GM12878 (cell line): ENCODE results near the gene ISG20L2. TPM values are rescaled to one million over a fixed set of nuclear protein-coding genes. Genes with fewer than 3 reads are reported as not detected.

Experiments
- ATAC-seq: fragments of 200-7000 bp; cut with Tn5 transposase; 3 replicates; pipeline ENCODE4 v1.9.1; 2020; ENCODE audit warnings: mild to moderate bottlenecking, moderate library complexity
- BruUV-seq: library from RNA; stranded (reverse); fragments of 400-500 nt; replicated peaks from 2 replicates; lab custom pipeline; 2021; lab: Mats Ljungman, UMichigan
- CTCF ChIA-PET: fragments of 300-600 bp; sonication (Branson Sonifier 250); formaldehyde crosslinking; extraction: SDS; loops from one replicate; lab custom pipeline; 2021; ENCODE audit warnings: inconsistent platforms; lab: Yijun Ruan, JAX
- POLR2A ChIA-PET: fragments of 350-600 bp; formaldehyde crosslinking; extraction: SDS; loops from one replicate; lab custom pipeline; 2021; ENCODE audit warnings: inconsistent platforms; lab: Charles Lee
- RAD21 ChIA-PET: fragments of 300-600 bp; sonication (Branson Sonifier 250); formaldehyde crosslinking; loops from one replicate; lab custom pipeline; 2023; ENCODE audit warnings: antibody characterized with exemption; ENCODE audit not compliant: unreplicated experiment; lab: Charles Lee
- SMC1A ChIA-PET: fragments of 300-600 bp; sonication (Branson Sonifier 250); formaldehyde crosslinking; loops from one replicate; lab custom pipeline; 2023; ENCODE audit not compliant: unreplicated experiment, uncharacterized antibody; lab: Charles Lee
- DNase-seq: peaks from one replicate; pipeline ENCODE4 v3.0.0-alpha.2; 2011; ENCODE audit warnings: low read depth, low spot score
- FAIRE-seq: peaks from 3 replicates; lab custom pipeline; 2011; peaks lifted over from hg19 to GRCh38; lab: Jason Lieb, UNC
- H2AFZ ChIP-seq: 2 replicates; pipeline ENCODE4 v1.6.0; 2011; ENCODE audit warnings: low read depth, low read length, control low read depth; ENCODE audit not compliant: control insufficient read depth
- H3K27ac ChIP-seq: 2 replicates; pipeline ENCODE4 v1.5.1; 2011; ENCODE audit warnings: control low read depth; ENCODE audit not compliant: control insufficient read depth, insufficient read depth
- H3K27me3 ChIP-seq, 2 experiments: replicated peaks in 1 of 2; 2 replicates each; pipeline versions ENCODE4 v1.6.0 to v1.6.1; 2011; ENCODE audit warnings: low read length in 1 of 2; ENCODE audit not compliant: control insufficient read depth in 2 of 2, insufficient read depth in 2 of 2
- H3K36me3 ChIP-seq, 2 experiments: 2 replicates each; pipeline ENCODE4 v1.5.1; 2011; ENCODE audit warnings: low read length in 1 of 2; ENCODE audit not compliant: control insufficient read depth in 2 of 2, insufficient read depth in 2 of 2
- H3K4me1 ChIP-seq: 2 replicates; pipeline ENCODE4 v1.6.1; 2011; ENCODE audit warnings: mild to moderate bottlenecking, low read length, moderate library complexity, mixed read lengths; ENCODE audit not compliant: control insufficient read depth, insufficient read depth
- H3K4me2 ChIP-seq: 2 replicates; pipeline ENCODE4 v1.6.0; 2011; ENCODE audit warnings: control low read depth; ENCODE audit not compliant: control insufficient read depth, insufficient read depth
- H3K4me3 ChIP-seq: fragments of 200-600 bp; sonication (generic); 2 replicates; pipeline ENCODE4 v1.5.1; 2016
- H3K79me2 ChIP-seq: 2 replicates; pipeline ENCODE4 v1.6.0; 2011; ENCODE audit warnings: low read length; ENCODE audit not compliant: control insufficient read depth, insufficient read depth
- H3K9ac ChIP-seq: 2 replicates; pipeline ENCODE4 v1.8.0; 2011; ENCODE audit warnings: low read length, control low read depth, mixed read lengths; ENCODE audit not compliant: control insufficient read depth, insufficient read depth
- H3K9me3 ChIP-seq: replicated peaks from 3 replicates; pipeline ENCODE4 v1.5.1; 2011; ENCODE audit warnings: mild to moderate bottlenecking, low read length; ENCODE audit not compliant: control insufficient read depth, insufficient read depth
- H4K20me1 ChIP-seq: 2 replicates; pipeline ENCODE4 v1.6.0; 2011; ENCODE audit not compliant: control insufficient read depth, insufficient read depth
- BCL11A ChIP-seq: IDR thresholded peaks from 2 replicates; pipeline ENCODE4 v1.6.1; 2011; ENCODE audit warnings: low read depth, low read length
- BRCA1 ChIP-seq: IDR thresholded peaks from 2 replicates; pipeline ENCODE4 v1.6.1; 2011; ENCODE audit warnings: low read depth, low read length, improper control_type of control experiment
- MTA3 ChIP-seq: IDR thresholded peaks from 2 replicates; pipeline ENCODE4 v1.6.1; 2012; ENCODE audit warnings: low read length, inconsistent platforms, borderline replicate concordance
- MYC ChIP-seq: IDR thresholded peaks from 2 replicates; pipeline ENCODE4 v1.6.1; 2011; ENCODE audit warnings: mild to moderate bottlenecking, low read length, moderate library complexity, inconsistent platforms; ENCODE audit not compliant: insufficient read depth, insufficient replicate concordance, insufficient read length, severe bottlenecking
- NFYA ChIP-seq: IDR thresholded peaks from 2 replicates; pipeline ENCODE4 v1.6.1; 2011; ENCODE audit warnings: low read depth, mild to moderate bottlenecking, low read length, improper control_type of control experiment, borderline replicate concordance
- RUNX3 ChIP-seq: IDR thresholded peaks from 2 replicates; pipeline ENCODE4 v1.6.1; 2012; ENCODE audit warnings: low read length, inconsistent platforms
- SPI1 ChIP-seq: IDR thresholded peaks from 2 replicates; pipeline ENCODE4 v1.6.1; 2011; ENCODE audit warnings: low read depth, mild to moderate bottlenecking, low read length, moderate library complexity, borderline replicate concordance; ENCODE audit not compliant: insufficient read depth
- ZNF207 ChIP-seq: fragments of 450-650 bp; IDR thresholded peaks from 2 replicates; pipeline ENCODE4 v1.6.1; 2014; ENCODE audit warnings: antibody characterized with exemption, mild to moderate bottlenecking, borderline replicate concordance
- WGBS: methylation state at CpG from one replicate; pipeline ENCODE4 v1.1.6; 2016; ENCODE audit warnings: low lambda C conversion rate; ENCODE audit not compliant: insufficient replicate concordance, insufficient coverage; ENCODE audit errors: missing lambda C conversion rate; 5-methylcytosine and 5-hydroxymethylcytosine counted together
- in situ Hi-C: fragments of 300-500 bp; cut with MboI; formaldehyde crosslinking; loops from 9 replicates; pipeline ENCODE4 v1.14.3; 2018; ENCODE audit warnings: mixed read lengths
- intact Hi-C: fragments of 100-400 bp; cut with micrococcal nuclease; formaldehyde crosslinking; loops from one replicate; pipeline ENCODE4 v1.14.2; 2022; ENCODE audit not compliant: unreplicated experiment
- polyA plus RNA-seq, 11 experiments: library from polyadenylated mRNA; depleted of rRNA in 4 of 11; unstranded in 6 of 11; stranded (reverse) in 5 of 11; fragments of >200 nt; fragmentation: Nextera tagmentation in 4 of 11; fragmentation: Illumina TruSeq in 1 of 11; extraction: Ambion mirVana in 4 of 11; extraction: Trizol in 1 of 11; gene quantifications; 1 replicate in 1 of 11; 2 replicates in 10 of 11; pipeline versions ENCODE4 v1.2.1 to v1.2.3, GENCODE V29; 2011 to 2016; ENCODE audit warnings: inconsistent platforms in 2 of 11, missing spikeins in 2 of 11, low read depth in 1 of 11
- total RNA-seq, 4 experiments: library from RNA; depleted of rRNA in 3 of 4; stranded (reverse); fragments of >200 nt in 3 of 4; fragmentation: Illumina TruSeq in 1 of 4; extraction: Trizol in 1 of 4; gene quantifications; 2 replicates each; pipeline versions ENCODE4 v1.2.1 to v1.2.3, GENCODE V29; 2013 to 2021
- TF ChIP-seq, protein P1 (sequence below): fragments of 450-650 bp; IDR thresholded peaks from 2 replicates; pipeline ENCODE4 v1.6.1; 2016; ENCODE audit warnings: mild to moderate bottlenecking
- TF ChIP-seq, protein P2 (sequence below): IDR thresholded peaks from 2 replicates; pipeline ENCODE4 v1.6.1; 2011; ENCODE audit warnings: borderline replicate concordance, low read depth, mild to moderate bottlenecking, moderate library complexity, mixed read lengths, low read length; ENCODE audit not compliant: insufficient read depth; ENCODE audit errors: extremely low read length
- TF ChIP-seq, protein P3 (sequence below): fragments of 450-650 bp; IDR thresholded peaks from 2 replicates; pipeline ENCODE4 v1.6.1; 2017; ENCODE audit warnings: mild to moderate bottlenecking, moderate library complexity
- TF ChIP-seq, protein P4 (sequence below): fragments of 150-350 bp; IDR thresholded peaks from 2 replicates; pipeline ENCODE4 v1.6.1; 2016; ENCODE audit warnings: low read depth, low read length

Gene ISG20L2
- total and polyA plus RNA-seq, 10 of the 15 experiments (the other 5 are each of a cell fraction or from before 2014, with no cell fraction given): 16.4 to 111 (median 48.0) TPM

DNA sequence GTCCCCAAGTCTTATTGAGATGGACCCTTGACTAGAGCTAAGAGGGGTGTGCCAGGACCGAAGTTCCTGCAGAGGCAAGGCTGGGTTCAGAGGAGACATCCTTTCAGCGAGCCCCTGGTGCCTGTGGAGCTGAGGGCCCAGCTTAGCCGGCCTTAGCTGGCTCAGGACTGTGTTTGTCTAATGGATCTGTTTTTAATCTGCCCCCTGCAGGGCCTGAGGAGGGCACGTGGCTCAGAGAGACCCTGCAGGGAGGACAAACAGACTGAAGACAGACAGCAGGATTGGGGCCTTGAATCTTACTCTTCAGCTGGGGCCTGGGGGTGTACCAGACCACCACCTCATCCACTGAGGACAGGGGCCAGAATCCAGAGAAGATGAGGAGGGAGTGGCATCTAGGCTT lies 24.8 kb downstream of the ISG20L2 start:
- Histone ChIP-seq H3K27ac (no peak overlapping the region), H3K4me1 (peaks cover 6% of the 10 kb centered on the region), H3K36me3 (no peaks in the 10 kb centered on the region), H3K9me3 (no peaks in the 10 kb centered on the region), H3K27me3 (peaks cover 10 to 15% of the 10 kb centered on the region in 2 experiments), H3K9ac (no peak overlapping the region), H3K4me3 (no peak overlapping the region), H3K79me2 (no peaks in the 10 kb centered on the region), H2AFZ (no peak overlapping the region), H4K20me1 (no peaks in the 10 kb centered on the region; the same call in 1 of the 2 replicates), H3K4me2 (no peak overlapping the region)
- ATAC-seq (no peak), DNase-seq (no peak), FAIRE-seq (no peak)
- in situ Hi-C loops: no loop called here
- intact Hi-C loops: no loop called here
- ChIA-PET SMC1A (interaction anchor here (1.0 to 1.1 kb wide), 3 partner anchors 14 to 18 kb away, joined by 3 to 6 read pairs (median 3); no protein-coding TSS in a partner anchor), CTCF (interaction anchor here (1.4 to 9.5 kb wide), 4 partner anchors 9 to 43 kb away, joined by 3 to 157 read pairs (median 8); no protein-coding TSS in a partner anchor), RAD21 (interaction anchor here (1.4 to 1.7 kb wide), 2 partner anchors 14 to 22 kb away, joined by 3 to 5 read pairs; no protein-coding TSS in a partner anchor), POLR2A (interaction anchor here (0.5 to 0.6 kb wide), 2 partner anchors 10 to 122 kb away, joined by 3 to 4 read pairs; no protein-coding TSS in a partner anchor)
- no TSS peak for BruUV-seq
- WGBS: 23% methylated on average over 4 of the region's 4 CpGs
- TF ChIP-seq BRCA1: no peak
- no peak for TF ChIP-seq NFYA
- TF ChIP-seq, protein P1, sequence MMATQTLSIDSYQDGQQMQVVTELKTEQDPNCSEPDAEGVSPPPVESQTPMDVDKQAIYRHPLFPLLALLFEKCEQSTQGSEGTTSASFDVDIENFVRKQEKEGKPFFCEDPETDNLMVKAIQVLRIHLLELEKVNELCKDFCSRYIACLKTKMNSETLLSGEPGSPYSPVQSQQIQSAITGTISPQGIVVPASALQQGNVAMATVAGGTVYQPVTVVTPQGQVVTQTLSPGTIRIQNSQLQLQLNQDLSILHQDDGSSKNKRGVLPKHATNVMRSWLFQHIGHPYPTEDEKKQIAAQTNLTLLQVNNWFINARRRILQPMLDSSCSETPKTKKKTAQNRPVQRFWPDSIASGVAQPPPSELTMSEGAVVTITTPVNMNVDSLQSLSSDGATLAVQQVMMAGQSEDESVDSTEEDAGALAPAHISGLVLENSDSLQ: no peak
- TF ChIP-seq BCL11A: no peak
- no peak for TF ChIP-seq SPI1
- TF ChIP-seq, protein P2, sequence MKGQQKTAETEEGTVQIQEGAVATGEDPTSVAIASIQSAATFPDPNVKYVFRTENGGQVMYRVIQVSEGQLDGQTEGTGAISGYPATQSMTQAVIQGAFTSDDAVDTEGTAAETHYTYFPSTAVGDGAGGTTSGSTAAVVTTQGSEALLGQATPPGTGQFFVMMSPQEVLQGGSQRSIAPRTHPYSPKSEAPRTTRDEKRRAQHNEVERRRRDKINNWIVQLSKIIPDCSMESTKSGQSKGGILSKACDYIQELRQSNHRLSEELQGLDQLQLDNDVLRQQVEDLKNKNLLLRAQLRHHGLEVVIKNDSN: no peak
- TF ChIP-seq MYC: no peak
- no peak for TF ChIP-seq RUNX3
- TF ChIP-seq ZNF207: no peak
- TF ChIP-seq, protein P3, sequence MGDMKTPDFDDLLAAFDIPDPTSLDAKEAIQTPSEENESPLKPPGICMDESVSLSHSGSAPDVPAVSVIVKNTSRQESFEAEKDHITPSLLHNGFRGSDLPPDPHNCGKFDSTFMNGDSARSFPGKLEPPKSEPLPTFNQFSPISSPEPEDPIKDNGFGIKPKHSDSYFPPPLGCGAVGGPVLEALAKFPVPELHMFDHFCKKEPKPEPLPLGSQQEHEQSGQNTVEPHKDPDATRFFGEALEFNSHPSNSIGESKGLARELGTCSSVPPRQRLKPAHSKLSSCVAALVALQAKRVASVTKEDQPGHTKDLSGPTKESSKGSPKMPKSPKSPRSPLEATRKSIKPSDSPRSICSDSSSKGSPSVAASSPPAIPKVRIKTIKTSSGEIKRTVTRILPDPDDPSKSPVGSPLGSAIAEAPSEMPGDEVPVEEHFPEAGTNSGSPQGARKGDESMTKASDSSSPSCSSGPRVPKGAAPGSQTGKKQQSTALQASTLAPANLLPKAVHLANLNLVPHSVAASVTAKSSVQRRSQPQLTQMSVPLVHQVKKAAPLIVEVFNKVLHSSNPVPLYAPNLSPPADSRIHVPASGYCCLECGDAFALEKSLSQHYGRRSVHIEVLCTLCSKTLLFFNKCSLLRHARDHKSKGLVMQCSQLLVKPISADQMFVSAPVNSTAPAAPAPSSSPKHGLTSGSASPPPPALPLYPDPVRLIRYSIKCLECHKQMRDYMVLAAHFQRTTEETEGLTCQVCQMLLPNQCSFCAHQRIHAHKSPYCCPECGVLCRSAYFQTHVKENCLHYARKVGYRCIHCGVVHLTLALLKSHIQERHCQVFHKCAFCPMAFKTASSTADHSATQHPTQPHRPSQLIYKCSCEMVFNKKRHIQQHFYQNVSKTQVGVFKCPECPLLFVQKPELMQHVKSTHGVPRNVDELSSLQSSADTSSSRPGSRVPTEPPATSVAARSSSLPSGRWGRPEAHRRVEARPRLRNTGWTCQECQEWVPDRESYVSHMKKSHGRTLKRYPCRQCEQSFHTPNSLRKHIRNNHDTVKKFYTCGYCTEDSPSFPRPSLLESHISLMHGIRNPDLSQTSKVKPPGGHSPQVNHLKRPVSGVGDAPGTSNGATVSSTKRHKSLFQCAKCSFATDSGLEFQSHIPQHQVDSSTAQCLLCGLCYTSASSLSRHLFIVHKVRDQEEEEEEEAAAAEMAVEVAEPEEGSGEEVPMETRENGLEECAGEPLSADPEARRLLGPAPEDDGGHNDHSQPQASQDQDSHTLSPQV: no peak
- no peak for TF ChIP-seq MTA3
- TF ChIP-seq, protein P4, sequence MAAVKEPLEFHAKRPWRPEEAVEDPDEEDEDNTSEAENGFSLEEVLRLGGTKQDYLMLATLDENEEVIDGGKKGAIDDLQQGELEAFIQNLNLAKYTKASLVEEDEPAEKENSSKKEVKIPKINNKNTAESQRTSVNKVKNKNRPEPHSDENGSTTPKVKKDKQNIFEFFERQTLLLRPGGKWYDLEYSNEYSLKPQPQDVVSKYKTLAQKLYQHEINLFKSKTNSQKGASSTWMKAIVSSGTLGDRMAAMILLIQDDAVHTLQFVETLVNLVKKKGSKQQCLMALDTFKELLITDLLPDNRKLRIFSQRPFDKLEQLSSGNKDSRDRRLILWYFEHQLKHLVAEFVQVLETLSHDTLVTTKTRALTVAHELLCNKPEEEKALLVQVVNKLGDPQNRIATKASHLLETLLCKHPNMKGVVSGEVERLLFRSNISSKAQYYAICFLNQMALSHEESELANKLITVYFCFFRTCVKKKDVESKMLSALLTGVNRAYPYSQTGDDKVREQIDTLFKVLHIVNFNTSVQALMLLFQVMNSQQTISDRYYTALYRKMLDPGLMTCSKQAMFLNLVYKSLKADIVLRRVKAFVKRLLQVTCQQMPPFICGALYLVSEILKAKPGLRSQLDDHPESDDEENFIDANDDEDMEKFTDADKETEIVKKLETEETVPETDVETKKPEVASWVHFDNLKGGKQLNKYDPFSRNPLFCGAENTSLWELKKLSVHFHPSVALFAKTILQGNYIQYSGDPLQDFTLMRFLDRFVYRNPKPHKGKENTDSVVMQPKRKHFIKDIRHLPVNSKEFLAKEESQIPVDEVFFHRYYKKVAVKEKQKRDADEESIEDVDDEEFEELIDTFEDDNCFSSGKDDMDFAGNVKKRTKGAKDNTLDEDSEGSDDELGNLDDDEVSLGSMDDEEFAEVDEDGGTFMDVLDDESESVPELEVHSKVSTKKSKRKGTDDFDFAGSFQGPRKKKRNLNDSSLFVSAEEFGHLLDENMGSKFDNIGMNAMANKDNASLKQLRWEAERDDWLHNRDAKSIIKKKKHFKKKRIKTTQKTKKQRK: no peak
